ENCODE data around the gene TRIM14. TPM values are rescaled to one million over a fixed set of nuclear protein-coding genes. Genes with fewer than 3 reads are reported as not detected.
A peak's percentile ranks its signal among the peaks of the same experiment; 100 is the strongest.

TRIM14 gene
- polyA plus RNA-seq, 3 donors = 23.0 to 30.6 (median 28.5) TPM

GRCh38 chr9:98066235-98066634, 52.8 kb downstream of the TRIM14 start:
- Mint-ChIP-seq H3K27me3 (ENCODE audit: low read depth in 3 of 3) (no peaks in the 10 kb centered on the region), H3K4me3 (no peak overlapping the region), H3K4me1 (peaks cover 8% of the 10 kb centered on the region), H3K36me3 (peaks cover 52 to 79% of the 10 kb centered on the region in 2 donors), H3K27ac (peak overlapping the region in 3 of 7 donors; percentile 25 to 81 (median 41)), H3K9me3 (peaks cover 0 to 2% (median 0%) of the 10 kb centered on the region in 7 donors)
- DNase-seq = no peak
- no peak overlapping the region for H2AFZ ChIP-seq (ENCODE audit: insufficient read depth, low read depth, low read length, poor library complexity, severe bottlenecking)
- H3K4me1 ChIP-seq (ENCODE audit: control insufficient read depth in 1 of 2, insufficient read depth in 2 of 2, low read length in 2 of 2) = no peaks in the 10 kb centered on the region
- peak overlapping the region in 1 of 2 donors; percentile 43 for H3K27ac ChIP-seq (ENCODE audit: low read depth in 1 of 2, low read length in 2 of 2)
- no peaks in the 10 kb centered on the region for H3K9me3 ChIP-seq (replicated peaks in 1 of 2; ENCODE audit: control insufficient read depth in 1 of 2, insufficient read depth in 1 of 2, low read length in 2 of 2)
- no peak for TF ChIP-seq CTCF (IDR thresholded peaks at IDR 0.05)
- no peak overlapping the region for H3K9ac ChIP-seq (ENCODE audit: insufficient read depth, low read length, poor library complexity, severe bottlenecking)
- no peak overlapping the region for H3K4me3 ChIP-seq (replicated peaks in 1 of 3; ENCODE audit: low read depth in 2 of 3, low read length in 3 of 3)
- H3K79me2 ChIP-seq (ENCODE audit: insufficient read depth, low read length) = peaks cover 67% of the 10 kb centered on the region
- intact Hi-C loops (cut with micrococcal nuclease) = no loop called here
- H3K4me2 ChIP-seq (replicated peaks; ENCODE audit: extremely low read depth, low read length, poor library complexity, severe bottlenecking) = no peak overlapping the region
- WGBS (ENCODE audit: insufficient coverage) = no CpG with 5 or more reads among the region's 3 CpGs
- no peaks in the 10 kb centered on the region for H3K27me3 ChIP-seq (ENCODE audit: control insufficient read depth in 2 of 2, insufficient read depth in 2 of 2, low read length in 2 of 2)
- H4K20me1 ChIP-seq (ENCODE audit: insufficient read depth, low read length) = peaks cover 35% of the 10 kb centered on the region
- H3K36me3 ChIP-seq (replicated peaks in 1 of 2; ENCODE audit: control insufficient read depth in 1 of 2, insufficient read depth in 2 of 2, low read length in 2 of 2) = peaks cover 38 to 84% of the 10 kb centered on the region in 2 donors

GRCh38 chr9:98064623-98065392, 54.2 kb downstream of the TRIM14 start:
- Histone ChIP-seq H4K20me1 (ENCODE audit: insufficient read depth, low read length) (peaks cover 45% of the 10 kb centered on the region), H2AFZ (ENCODE audit: insufficient read depth, low read depth, low read length, poor library complexity, severe bottlenecking) (no peak overlapping the region), H3K27me3 (ENCODE audit: control insufficient read depth in 2 of 2, insufficient read depth in 2 of 2, low read length in 2 of 2) (no peaks in the 10 kb centered on the region), H3K36me3 (replicated peaks in 1 of 2; ENCODE audit: control insufficient read depth in 1 of 2, insufficient read depth in 2 of 2, low read length in 2 of 2) (peaks cover 46 to 92% of the 10 kb centered on the region in 2 donors), H3K79me2 (ENCODE audit: insufficient read depth, low read length) (peaks cover 69% of the 10 kb centered on the region), H3K4me2 (replicated peaks; ENCODE audit: extremely low read depth, low read length, poor library complexity, severe bottlenecking) (no peak overlapping the region), H3K4me1 (ENCODE audit: control insufficient read depth in 1 of 2, insufficient read depth in 2 of 2, low read length in 2 of 2) (no peaks in the 10 kb centered on the region), H3K4me3 (replicated peaks in 1 of 3; ENCODE audit: low read depth in 2 of 3, low read length in 3 of 3) (no peak overlapping the region), H3K9ac (ENCODE audit: insufficient read depth, low read length, poor library complexity, severe bottlenecking) (no peak overlapping the region), H3K27ac (ENCODE audit: low read depth in 1 of 2, low read length in 2 of 2) (peak overlapping the region in 1 of 2 donors; percentile 17), H3K9me3 (replicated peaks in 1 of 2; ENCODE audit: control insufficient read depth in 1 of 2, insufficient read depth in 1 of 2, low read length in 2 of 2) (no peaks in the 10 kb centered on the region)
- Mint-ChIP-seq H3K27me3 (ENCODE audit: low read depth in 3 of 3) (no peaks in the 10 kb centered on the region), H3K9me3 (peaks cover 0 to 2% (median 0%) of the 10 kb centered on the region in 7 donors), H3K27ac (peak overlapping the region in 2 of 7 donors; percentile 57 to 58), H3K4me1 (peaks cover 9% of the 10 kb centered on the region), H3K4me3 (no peak overlapping the region), H3K36me3 (peaks cover 55 to 82% of the 10 kb centered on the region in 2 donors)
- intact Hi-C loops (cut with micrococcal nuclease) = no loop called here
- 96% methylated on average over 4 of the region's 8 CpGs for WGBS (ENCODE audit: insufficient coverage)
- no peak for TF ChIP-seq CTCF (IDR thresholded peaks at IDR 0.05)
- no peak for DNase-seq

Measured in CD14-positive monocyte (primary cell).